GDM1 (cell line): ENCODE data around the gene NTN3.
A peak's percentile ranks its signal among the peaks of the same experiment; 100 is the strongest.
"Not testable (repeated sequence)": the region's sequence is repeated elsewhere in the genome, so short reads cannot be mapped to it uniquely, and the experiment has no call there.

ENCODE experiments used
- DNase-seq: peaks from one replicate; lab custom pipeline; 2025; lab: John Stamatoyannopoulos, UW

Gene NTN3

GRCh38 chr16:2441143-2441804 lies 29.8 kb upstream of the NTN3 start:
- not testable (repeated sequence) for DNase-seq

- DNase-seq = no peak
These were observed 27.5 kb upstream of the NTN3 start for GRCh38 chr16:2443555-2443954.

- DNase-seq = no peak
These were observed 23.0 kb upstream of the NTN3 start for GRCh38 chr16:2447920-2448583.

GRCh38 chr16:2449118-2449517 lies 22.0 kb upstream of the NTN3 start:
- no peak for DNase-seq

- DNase-seq = no peak
These were observed 20.6 kb upstream of the NTN3 start for GRCh38 chr16:2450535-2450934.

- DNase-seq = no peak
These were observed 20.1 kb upstream of the NTN3 start for GRCh38 chr16:2450975-2451381.

- DNase-seq = no peak
These were observed 19.2 kb upstream of the NTN3 start for GRCh38 chr16:2451851-2452320.

GRCh38 chr16:2452650-2453049 lies 18.4 kb upstream of the NTN3 start:
- DNase-seq = no peak

- no peak for DNase-seq
These were observed 15.8 kb upstream of the NTN3 start for GRCh38 chr16:2455081-2455845.

- DNase-seq = no peak
These were observed 14.4 kb upstream of the NTN3 start for GRCh38 chr16:2456551-2457153.

GRCh38 chr16:2457267-2457666 lies 13.8 kb upstream of the NTN3 start:
- no peak for DNase-seq

GRCh38 chr16:2457946-2458345 lies 13.2 kb upstream of the NTN3 start:
- no peak for DNase-seq

- no peak for DNase-seq
These were observed 12.0 kb upstream of the NTN3 start for GRCh38 chr16:2458887-2459646.

- peak; percentile 88 for DNase-seq
These were observed 11.3 kb upstream of the NTN3 start, which contains the start of gene TEDC2 for GRCh38 chr16:2459647-2460390. Gene TEDC2 (plus strand): TSS chr16:2460109. CDS start chr16:2460145, 36 bp downstream.

GRCh38 chr16:2460391-2460713 lies 10.7 kb upstream of the NTN3 start:
- no peak for DNase-seq

GRCh38 chr16:2460916-2461315 lies 10.2 kb upstream of the NTN3 start:
- DNase-seq = no peak

GRCh38 chr16:2462031-2462866 lies 8.8 kb upstream of the NTN3 start:
- no peak for DNase-seq

GRCh38 chr16:2464333-2464732 lies 6.8 kb upstream of the NTN3 start:
- DNase-seq = no peak

GRCh38 chr16:2465653-2466415 lies 5.3 kb upstream of the NTN3 start:
- DNase-seq = no peak
